ENCODE measurements around the gene NCOA7. TPM values are rescaled to one million over a fixed set of nuclear protein-coding genes. Genes with fewer than 3 reads are reported as not detected.

The NCOA7 gene
- total RNA-seq, 3 donors from 2014 or later = 62.6 to 94.7 (median 82.4) TPM

GRCh38 chr6:125752773-125753172 is 38.0 kb upstream of the NCOA7 start:
- intact Hi-C loops (cut with DNase I; ENCODE audit: low total_unique reads) = loop anchor here (10.0 kb wide), 1 partner anchor 448 kb away; the partner anchor contains the start of gene HDDC2
- TF ChIP-seq CTCF (IDR thresholded peaks at IDR 0.05) (no peak), POLR2A (IDR thresholded peaks at IDR 0.05) (no peak), POLR2AphosphoS5 (IDR thresholded peaks at IDR 0.05) (no peak)
- Histone ChIP-seq H3K27ac (no peak overlapping the region), H3K4me1 (no peaks in the 10 kb centered on the region), H3K9me3 (no peaks in the 10 kb centered on the region), H3K27me3 (no peaks in the 10 kb centered on the region), H3K4me3 (no peak overlapping the region), H3K36me3 (no peaks in the 10 kb centered on the region)
- no peak for DNase-seq (ENCODE audit: low spot score in 2 of 2)

GRCh38 chr6:125753218-125753936 is 37.4 kb upstream of the NCOA7 start:
- no peak overlapping the region for H3K4me3 ChIP-seq
- TF ChIP-seq CTCF (IDR thresholded peaks at IDR 0.05) (peak in 2 of 3 donors; percentile 27 to 45), POLR2A (IDR thresholded peaks at IDR 0.05) (no peak)
- H3K27ac ChIP-seq = no peak overlapping the region
- H3K9me3 ChIP-seq = no peaks in the 10 kb centered on the region
- no peaks in the 10 kb centered on the region for H3K27me3 ChIP-seq
- no peak for DNase-seq (ENCODE audit: low spot score in 2 of 2)
- intact Hi-C loops (cut with DNase I; ENCODE audit: low total_unique reads) = loop anchor here (10.0 kb wide), 1 partner anchor 449 kb away; the partner anchor contains the start of gene HDDC2
- H3K36me3 ChIP-seq = no peaks in the 10 kb centered on the region
- no peaks in the 10 kb centered on the region for H3K4me1 ChIP-seq

GRCh38 chr6:125753937-125754259 is 36.9 kb upstream of the NCOA7 start:
- Histone ChIP-seq H3K27ac (no peak overlapping the region), H3K36me3 (no peaks in the 10 kb centered on the region)

GRCh38 chr6:125754566-125754965 is 36.2 kb upstream of the NCOA7 start:
- Histone ChIP-seq H3K4me3 (no peak overlapping the region), H3K27ac (no peak overlapping the region), H3K36me3 (no peaks in the 10 kb centered on the region), H3K9me3 (no peaks in the 10 kb centered on the region), H3K27me3 (no peaks in the 10 kb centered on the region), H3K4me1 (no peaks in the 10 kb centered on the region)
- DNase-seq (ENCODE audit: low spot score in 2 of 2) = no peak
- intact Hi-C loops (cut with DNase I; ENCODE audit: low total_unique reads) = loop anchor here (10.0 kb wide), 1 partner anchor 450 kb away; the partner anchor contains the start of gene HDDC2
- TF ChIP-seq POLR2AphosphoS5 (IDR thresholded peaks at IDR 0.05) = no peak
- TF ChIP-seq POLR2A (IDR thresholded peaks at IDR 0.05) = no peak
- no peak for TF ChIP-seq CTCF (IDR thresholded peaks at IDR 0.05)

More at GRCh38 chr6:125753937-125754259, 36.9 kb upstream of the NCOA7 start:
- H3K27me3 ChIP-seq = no peaks in the 10 kb centered on the region
- no peaks in the 10 kb centered on the region for H3K9me3 ChIP-seq
- H3K4me3 ChIP-seq = no peak overlapping the region
- no peak for DNase-seq (ENCODE audit: low spot score in 2 of 2)
- intact Hi-C loops (cut with DNase I; ENCODE audit: low total_unique reads) = loop anchor here (10.0 kb wide), 1 partner anchor 449 kb away; the partner anchor contains the start of gene HDDC2
- TF ChIP-seq POLR2AphosphoS5 (IDR thresholded peaks at IDR 0.05) (no peak), POLR2A (IDR thresholded peaks at IDR 0.05) (no peak), CTCF (IDR thresholded peaks at IDR 0.05) (peak in 1 of 3 donors; percentile 0)
- H3K4me1 ChIP-seq = no peaks in the 10 kb centered on the region

- no peaks in the 10 kb centered on the region for H3K9me3 ChIP-seq
- no peak overlapping the region for H3K4me3 ChIP-seq
- intact Hi-C loops (cut with DNase I; ENCODE audit: low total_unique reads) = loop anchor here (10.0 kb wide), 1 partner anchor 455 kb away; the partner anchor contains the start of gene HDDC2
- no peaks in the 10 kb centered on the region for H3K27me3 ChIP-seq
- DNase-seq (ENCODE audit: low spot score in 2 of 2) = no peak
- H3K4me1 ChIP-seq = no peaks in the 10 kb centered on the region
- no peaks in the 10 kb centered on the region for H3K36me3 ChIP-seq
- TF ChIP-seq POLR2AphosphoS5 (IDR thresholded peaks at IDR 0.05) = no peak
- TF ChIP-seq CTCF (IDR thresholded peaks at IDR 0.05) = no peak
- no peak for TF ChIP-seq POLR2A (IDR thresholded peaks at IDR 0.05)
- no peak overlapping the region for H3K27ac ChIP-seq
Measured at GRCh38 chr6:125759184-125759902, 31.4 kb upstream of the NCOA7 start.
